ENCODE measurements around the gene SND1. TPM values are rescaled to one million over a fixed set of nuclear protein-coding genes. Genes with fewer than 3 reads are reported as not detected.

The SND1 gene
- total RNA-seq, 1 experiment from 2014 or later: 218 TPM

DNA sequence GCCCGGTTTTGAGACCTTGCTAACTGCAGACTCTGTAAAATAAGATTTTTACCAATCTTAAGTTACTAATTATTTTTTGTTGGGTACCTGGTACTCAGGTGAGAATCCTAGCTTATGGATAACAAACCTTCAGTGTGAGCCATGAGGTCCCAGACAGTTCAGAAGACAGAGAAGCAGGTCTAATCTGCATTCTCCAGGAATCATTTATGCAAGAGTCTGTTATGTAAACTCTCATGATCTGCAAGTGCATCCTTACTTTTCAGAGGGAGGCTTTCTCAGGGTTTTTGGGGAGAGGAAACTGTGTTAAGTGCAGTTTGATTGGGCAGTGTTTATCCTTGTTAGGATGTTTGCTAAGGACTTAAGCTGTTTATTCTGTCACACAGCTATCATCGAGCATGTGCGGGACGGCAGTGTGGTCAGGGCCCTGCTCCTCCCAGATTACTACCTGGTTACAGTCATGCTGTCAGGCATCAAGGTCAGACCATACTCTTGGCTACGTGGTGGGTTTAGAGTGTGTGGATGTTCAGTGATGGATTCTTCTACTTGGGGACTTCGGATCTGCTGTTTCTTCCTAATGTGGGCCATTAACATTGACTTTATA is 50.2 kb downstream of the SND1 start:
- Mint-ChIP-seq H3K9me3 (no peaks in the 10 kb centered on the region), H3K36me3 (ENCODE audit: insufficient read depth in 1 of 3, low read depth in 3 of 3) (peaks cover 32 to 90% (median 87%) of the 10 kb centered on the region in 3 experiments; a peak in 6 of 7 replicates), H3K27me3 (ENCODE audit: low read depth) (no peaks in the 10 kb centered on the region), H3K27ac (no peak overlapping the region; a peak in 1 of 7 replicates), H3K4me1 (peaks cover 4% of the 10 kb centered on the region in 2 experiments; a peak in 3 of 4 replicates), H3K4me3 (no peak overlapping the region)
- H3K27me3 ChIP-seq (ENCODE audit: insufficient read depth, low read length): no peaks in the 10 kb centered on the region
- DNase-seq: no peak
- H2AFZ ChIP-seq (ENCODE audit: low read length): no peak overlapping the region
- no peak overlapping the region for H4K8ac ChIP-seq (replicated peaks; ENCODE audit: insufficient read length, low read depth, low read length)
- H2BK5ac ChIP-seq (ENCODE audit: insufficient read length, low read length): no peak overlapping the region
- no peak overlapping the region for H2AK5ac ChIP-seq (ENCODE audit: insufficient read length, low read length)
- no peak overlapping the region for H3T11ph ChIP-seq (ENCODE audit: low read length)
- no peak overlapping the region for H3K4ac ChIP-seq (ENCODE audit: low read depth, low read length)
- no peak overlapping the region for H3K18ac ChIP-seq (ENCODE audit: insufficient read length, low read depth, low read length)
- H3K9me3 ChIP-seq (ENCODE audit: control insufficient read depth, low read depth, low read length): no peaks in the 10 kb centered on the region
- H4K20me1 ChIP-seq (ENCODE audit: control insufficient read depth, insufficient read depth, insufficient read length): no peaks in the 10 kb centered on the region
- H3K14ac ChIP-seq (ENCODE audit: insufficient read depth, low read length): no peak overlapping the region
- H3K9ac ChIP-seq (ENCODE audit: extremely low read depth, insufficient read length, low read length): no peak overlapping the region
- H3K23me2 ChIP-seq (ENCODE audit: insufficient read length, low read depth, low read length, poor library complexity, severe bottlenecking): no peaks in the 10 kb centered on the region
- no peak for TF ChIP-seq CTCF (conservative IDR thresholded peaks at IDR 0.05)
- H3K79me2 ChIP-seq (ENCODE audit: insufficient read depth, low read length): peaks cover 2% of the 10 kb centered on the region; the same call in 1 of the 2 replicates
- H2BK15ac ChIP-seq (ENCODE audit: low read depth, low read length): no peak overlapping the region
- no peak overlapping the region for H3K56ac ChIP-seq (ENCODE audit: insufficient read length, low read depth, low read length)
- WGBS (ENCODE audit: extremely low coverage, insufficient read length, low lambda C conversion rate): no CpG with 5 or more reads among the region's 6 CpGs
- H3K79me1 ChIP-seq (ENCODE audit: insufficient read depth, low read depth, low read length, poor library complexity, severe bottlenecking): no peaks in the 10 kb centered on the region
- H3K23ac ChIP-seq (ENCODE audit: insufficient read length, low read depth, low read length): no peak overlapping the region
- H2BK12ac ChIP-seq (ENCODE audit: insufficient read length, low read depth, low read length): no peak overlapping the region
- H3K4me2 ChIP-seq (ENCODE audit: insufficient read depth, insufficient read length, low read length): no peak overlapping the region
- H3K27ac ChIP-seq (ENCODE audit: insufficient read length, low read depth, low read length): no peak overlapping the region
- H2BK120ac ChIP-seq (ENCODE audit: low read depth, low read length, poor library complexity, severe bottlenecking): no peak overlapping the region
- H4K5ac ChIP-seq (ENCODE audit: insufficient read length, low read depth, low read length): no peak overlapping the region
- no peak overlapping the region for H2BK20ac ChIP-seq (ENCODE audit: low read depth, low read length, poor library complexity, severe bottlenecking)
- no peak overlapping the region for H4K91ac ChIP-seq (ENCODE audit: insufficient read length, low read depth, low read length)
- H3K4me1 ChIP-seq (ENCODE audit: insufficient read depth, low read length): no peaks in the 10 kb centered on the region

Measured in H9 (cell line).